ENCODE data around the gene KRTAP4-5. TPM values are rescaled to one million over a fixed set of nuclear protein-coding genes. Genes with fewer than 3 reads are reported as not detected.

KRTAP4-5 gene
- total RNA-seq, 6 donors from 2014 or later: not detected

- DNase-seq (peak in 1 of 2 donors; percentile 65), ATAC-seq (ENCODE audit: low FRiP score in 2 of 2) (no peak)
- Histone ChIP-seq H3K36me3 (no peaks in the 10 kb centered on the region), H3K4me3 (no peak within 1 kb of the TSS), H3K27ac (no peak within 1 kb of the TSS), H3K9me3 (no peaks in the 10 kb centered on the region), H3K4me1 (no peaks in the 10 kb centered on the region), H3K27me3 (no peaks in the 10 kb centered on the region)
- TF ChIP-seq CTCF (IDR thresholded peaks at IDR 0.05): no peak
- TF ChIP-seq POLR2A (IDR thresholded peaks at IDR 0.05): no peak
- no peak for TF ChIP-seq EP300 (IDR thresholded peaks at IDR 0.05)
- no peak for TF ChIP-seq POLR2AphosphoS5 (IDR thresholded peaks at IDR 0.05)
- 51 to 63% methylated on average over 3 to 7 of the region's 9 CpGs for WGBS, 2 donors
Observed at GRCh38 chr17:41184480-41184961, 34.9 kb upstream of the KRTAP4-5 start, which contains the start of gene KRTAP4-1. KRTAP4-1 (minus strand) TSS chr17:41184911; CDS start chr17:41184854, 57 bp downstream.

GRCh38 chr17:41178843-41179616 is 29.4 kb upstream of the KRTAP4-5 start:
- H3K36me3 ChIP-seq: no peaks in the 10 kb centered on the region
- TF ChIP-seq CTCF (IDR thresholded peaks at IDR 0.05): no peak
- TF ChIP-seq POLR2AphosphoS5 (IDR thresholded peaks at IDR 0.05): no peak
- TF ChIP-seq POLR2A (IDR thresholded peaks at IDR 0.05): no peak
- TF ChIP-seq EP300 (IDR thresholded peaks at IDR 0.05): no peak
- no peaks in the 10 kb centered on the region for H3K4me1 ChIP-seq
- DNase-seq (no peak), ATAC-seq (ENCODE audit: low FRiP score in 2 of 2) (peak in 1 of 2 donors; percentile 69)
- H3K27ac ChIP-seq: no peak overlapping the region
- no peaks in the 10 kb centered on the region for H3K27me3 ChIP-seq
- no peak overlapping the region for H3K4me3 ChIP-seq
- 86 to 97% methylated on average over 1 of the region's 1 CpG for WGBS, 2 donors
- no peaks in the 10 kb centered on the region for H3K9me3 ChIP-seq

- H3K4me1 ChIP-seq: no peaks in the 10 kb centered on the region
- no peak overlapping the region for H3K27ac ChIP-seq
- H3K4me3 ChIP-seq: no peak overlapping the region
- no peaks in the 10 kb centered on the region for H3K9me3 ChIP-seq
- TF ChIP-seq EP300 (IDR thresholded peaks at IDR 0.05) (no peak), CTCF (IDR thresholded peaks at IDR 0.05) (no peak), POLR2A (IDR thresholded peaks at IDR 0.05) (no peak), POLR2AphosphoS5 (IDR thresholded peaks at IDR 0.05) (no peak)
- H3K27me3 ChIP-seq: no peaks in the 10 kb centered on the region
- H3K36me3 ChIP-seq: no peaks in the 10 kb centered on the region
- ATAC-seq (ENCODE audit: low FRiP score in 2 of 2) (peak in 1 of 2 donors; percentile 50), DNase-seq (no peak)
- 91 to 94% methylated on average over 3 of the region's 3 CpGs for WGBS, 2 donors
Observed at GRCh38 chr17:41178341-41178740, 28.7 kb upstream of the KRTAP4-5 start.

GRCh38 chr17:41177727-41178271 is 28.2 kb upstream of the KRTAP4-5 start, which contains the start of gene KRTAP4-2:
KRTAP4-2 (minus strand) TSS chr17:41178221; CDS start chr17:41178164, 57 bp downstream.
- peak in 1 of 2 donors; percentile 56 for DNase-seq
- Histone ChIP-seq H3K9me3 (no peaks in the 10 kb centered on the region), H3K27me3 (no peaks in the 10 kb centered on the region), H3K36me3 (no peaks in the 10 kb centered on the region), H3K4me3 (no peak within 1 kb of the TSS), H3K4me1 (no peaks in the 10 kb centered on the region), H3K27ac (no peak within 1 kb of the TSS)
- no peak for TF ChIP-seq CTCF (IDR thresholded peaks at IDR 0.05)
- no peak for TF ChIP-seq EP300 (IDR thresholded peaks at IDR 0.05)
- no peak for TF ChIP-seq POLR2A (IDR thresholded peaks at IDR 0.05)
- TF ChIP-seq POLR2AphosphoS5 (IDR thresholded peaks at IDR 0.05): no peak
- no peak for ATAC-seq (ENCODE audit: low FRiP score in 2 of 2)
- 86 to 92% methylated on average over 4 to 7 of the region's 7 CpGs for WGBS, 2 donors
